CD4-positive, alpha-beta T cell (primary cell): ENCODE measurements around the gene TCAP. TPM values are rescaled to one million over a fixed set of nuclear protein-coding genes. Genes with fewer than 3 reads are reported as not detected.
A peak's percentile ranks its signal among the peaks of the same experiment; 100 is the strongest.

Source experiments
- ATAC-seq: fragments of 200-7000 bp; cut with Tn5 transposase; one replicate; pipeline ENCODE4 v1.10.0; 2022; ENCODE audit warnings: mild to moderate bottlenecking; ENCODE audit not compliant: poor library complexity
- CTCF ChIA-PET: fragments of 350-600 bp; sonication (Branson Sonifier 250); formaldehyde crosslinking; loops from one replicate; lab custom pipeline; 2021; ENCODE audit warnings: antibody characterized with exemption, inconsistent platforms; lab: Charles Lee
- POLR2A ChIA-PET: fragments of 350-600 bp; sonication (Branson Sonifier 250); formaldehyde crosslinking; loops from one replicate; lab custom pipeline; 2021; ENCODE audit warnings: antibody characterized with exemption, inconsistent platforms; lab: Charles Lee
- DNase-seq, 14 experiments: peaks; one replicate each; pipeline ENCODE4 v3.0.0-alpha.2; 2013 to 2020; ENCODE audit warnings: mixed read lengths in 2 of 14
- H3K27ac ChIP-seq, 2 donors: one replicate each; pipeline versions ENCODE4 v1.5.1 to v1.7.0; 2013; ENCODE audit warnings: low read length in 2 of 2, low read depth in 1 of 2, mild to moderate bottlenecking in 1 of 2
- H3K27me3 ChIP-seq, 2 experiments: 1 replicate in 1 of 2; 2 replicates in 1 of 2; pipeline versions ENCODE4 v1.6.1 to v1.7.0; 2013; ENCODE audit warnings: low read length in 2 of 2, control low read depth in 1 of 2, mild to moderate bottlenecking in 1 of 2, moderate library complexity in 1 of 2; ENCODE audit not compliant: insufficient read depth in 2 of 2, control insufficient read depth in 1 of 2
- H3K36me3 ChIP-seq: one replicate; pipeline ENCODE4 v1.6.1; 2013; ENCODE audit warnings: low read length, control low read depth; ENCODE audit not compliant: insufficient read depth
- H3K4me1 ChIP-seq: one replicate; pipeline ENCODE4 v1.6.1; 2013; ENCODE audit warnings: low read length, control low read depth; ENCODE audit not compliant: insufficient read depth
- H3K4me3 ChIP-seq: one replicate; pipeline ENCODE4 v1.5.1; 2013; ENCODE audit warnings: mild to moderate bottlenecking, low read length, moderate library complexity
- H3K9me3 ChIP-seq, 2 experiments: 1 replicate in 1 of 2; 2 replicates in 1 of 2; pipeline versions ENCODE4 v1.6.1 to v1.7.0; 2013; ENCODE audit warnings: low read length in 2 of 2, mild to moderate bottlenecking in 2 of 2, control low read depth in 1 of 2, moderate library complexity in 1 of 2; ENCODE audit not compliant: control insufficient read depth in 1 of 2, insufficient read depth in 1 of 2
- H3K27ac Mint-ChIP-seq: one replicate; pipeline ENCODE4 v1.8.0; 2020; ENCODE audit warnings: mixed read lengths
- H3K27me3 Mint-ChIP-seq: one replicate; pipeline ENCODE4 v1.8.0; 2021; ENCODE audit warnings: mixed read lengths
- H3K36me3 Mint-ChIP-seq: one replicate; pipeline ENCODE4 v1.8.0; 2021; ENCODE audit warnings: low read depth, mixed read lengths
- H3K4me1 Mint-ChIP-seq: one replicate; pipeline ENCODE4 v1.8.0; 2021; ENCODE audit warnings: low read depth, mixed read lengths
- H3K4me3 Mint-ChIP-seq: one replicate; pipeline ENCODE4 v1.8.0; 2020; ENCODE audit warnings: mild to moderate bottlenecking, mixed read lengths
- H3K9me3 Mint-ChIP-seq: one replicate; pipeline ENCODE4 v1.8.0; 2020; ENCODE audit warnings: mixed read lengths
- CTCF ChIP-seq: fragments of 200-600 bp; IDR thresholded peaks from one replicate; pipeline ENCODE4 v1.8.0; 2022; ENCODE audit warnings: antibody characterized with exemption, mild to moderate bottlenecking
- intact Hi-C, 2 experiments: fragments of 100-400 bp; cut with DNase I in 1 of 2; cut with micrococcal nuclease in 1 of 2; formaldehyde crosslinking; loops; one replicate each; pipeline versions ENCODE4 v1.15.1 to v1.9.0; 2023 to 2025; cut with DNase I, micrococcal nuclease
- total RNA-seq, 174 experiments: library from RNA in 2 of 174; stranded (reverse) in 2 of 174; gene quantifications; one replicate each; pipeline ENCODE4 v1.2.3 and lab custom pipeline; 2021 to 2026

TCAP gene
- total RNA-seq, 2 experiments from 2014 or later, result 6.4 TPM

GRCh38 chr17:39673335-39674081, 8.4 kb downstream of the TCAP start:
- H3K9me3 Mint-ChIP-seq, result no peaks in the 10 kb centered on the region
- Histone ChIP-seq H3K27ac (no peak overlapping the region), H3K4me3 (no peak overlapping the region), H3K27me3 (peaks cover 15 to 17% of the 10 kb centered on the region in 2 experiments), H3K4me1 (peaks cover 51% of the 10 kb centered on the region), H3K36me3 (no peaks in the 10 kb centered on the region), H3K9me3 (no peaks in the 10 kb centered on the region)
- intact Hi-C loops, result no loop called here
- ATAC-seq (no peak), DNase-seq (no peak)
- H3K27me3 Mint-ChIP-seq, result peaks cover 14% of the 10 kb centered on the region
- ChIA-PET POLR2A (interaction anchor here (1.3 kb wide), 1 partner anchor 14 kb away, joined by 3 read pairs; the partner anchor contains the start of gene PGAP3), CTCF (no interaction called here)
- H3K4me3 Mint-ChIP-seq, result no peak overlapping the region
- peaks cover 46% of the 10 kb centered on the region for H3K4me1 Mint-ChIP-seq
- TF ChIP-seq CTCF, result no peak
- no peaks in the 10 kb centered on the region for H3K36me3 Mint-ChIP-seq
- no peak overlapping the region for H3K27ac Mint-ChIP-seq

DNA sequence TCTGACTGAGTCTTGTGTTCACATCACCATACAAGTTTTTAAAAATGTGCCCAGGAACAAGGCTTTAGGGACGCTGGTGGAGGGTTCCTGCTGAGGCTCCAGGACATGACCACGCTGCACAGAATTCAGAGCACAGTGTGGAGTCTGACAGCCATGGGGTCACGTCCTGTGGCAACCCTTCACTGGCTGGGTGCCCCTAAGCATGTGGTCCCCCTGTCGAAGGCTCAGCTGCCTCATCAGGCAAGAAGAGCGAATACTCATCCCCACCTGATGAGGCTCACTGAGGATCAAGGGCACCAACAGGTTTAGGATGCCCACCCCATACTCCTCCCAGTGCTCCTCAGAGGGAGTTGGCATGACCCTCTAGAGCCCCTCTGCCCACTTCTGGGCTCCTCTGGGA, 9.0 kb downstream of the TCAP start:
- H3K9me3 Mint-ChIP-seq, result no peaks in the 10 kb centered on the region
- H3K4me1 Mint-ChIP-seq, result peaks cover 49% of the 10 kb centered on the region
- no peak overlapping the region for H3K27ac Mint-ChIP-seq
- no peaks in the 10 kb centered on the region for H3K9me3 ChIP-seq
- no peak overlapping the region for H3K4me3 ChIP-seq
- H3K27ac ChIP-seq, result no peak overlapping the region
- peaks cover 10% of the 10 kb centered on the region for H3K27me3 Mint-ChIP-seq
- no peak for TF ChIP-seq CTCF
- ChIA-PET POLR2A (no interaction called here), CTCF (interaction anchor here (1.6 kb wide), 1 partner anchor 56 kb away, joined by 3 read pairs; the partner anchor contains the start of gene MIEN1)
- H3K36me3 ChIP-seq, result no peaks in the 10 kb centered on the region
- DNase-seq, result no peak
- no peaks in the 10 kb centered on the region for H3K36me3 Mint-ChIP-seq
- intact Hi-C loops, result no loop called here
- H3K27me3 ChIP-seq, result peaks cover 10 to 15% of the 10 kb centered on the region in 2 experiments
- no peak overlapping the region for H3K4me3 Mint-ChIP-seq
- H3K4me1 ChIP-seq, result peaks cover 52% of the 10 kb centered on the region
- ATAC-seq, result no peak

DNA sequence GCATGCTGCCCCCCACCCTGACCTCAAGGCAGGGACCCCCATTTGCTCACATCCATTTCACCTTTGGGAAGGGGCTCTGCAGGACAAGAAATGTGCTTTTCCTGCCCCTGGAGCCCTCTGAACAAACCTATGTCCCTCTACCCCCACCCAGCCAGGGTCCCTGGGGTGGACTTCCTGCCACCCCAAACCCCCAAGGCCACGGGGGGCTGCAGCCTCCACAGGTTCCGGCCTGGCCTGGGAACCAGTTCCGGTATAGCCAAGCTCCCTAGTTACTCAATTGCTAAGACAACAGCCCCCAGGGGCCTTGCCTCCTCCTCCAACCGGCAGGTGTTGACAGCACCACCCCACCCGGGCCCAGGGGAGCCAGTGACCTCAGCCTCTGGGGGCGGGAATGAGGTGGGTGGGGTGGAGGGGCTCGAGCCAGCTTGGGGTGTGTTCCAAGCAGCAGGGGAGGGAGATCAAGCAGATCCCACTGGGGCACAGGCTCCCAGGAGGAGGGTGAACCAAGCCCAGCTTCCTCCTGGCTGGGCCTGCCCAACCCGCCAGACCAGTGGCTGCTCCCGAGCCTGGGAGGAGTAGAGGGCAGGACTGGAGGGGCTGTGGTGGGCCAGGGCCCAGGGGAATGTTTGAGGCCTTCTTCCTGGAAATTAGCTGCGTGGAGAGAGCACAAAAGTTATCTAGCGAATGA, 9.7 kb downstream of the TCAP start:
- Histone ChIP-seq H3K27ac (no peak overlapping the region), H3K4me1 (peaks cover 56% of the 10 kb centered on the region), H3K27me3 (peaks cover 5 to 10% of the 10 kb centered on the region in 2 experiments), H3K4me3 (no peak overlapping the region), H3K36me3 (no peaks in the 10 kb centered on the region), H3K9me3 (no peaks in the 10 kb centered on the region)
- Mint-ChIP-seq H3K4me1 (peaks cover 56% of the 10 kb centered on the region), H3K27ac (peak overlapping the region; percentile 91), H3K4me3 (no peak overlapping the region), H3K36me3 (peaks cover 4% of the 10 kb centered on the region), H3K27me3 (peaks cover 10% of the 10 kb centered on the region), H3K9me3 (no peaks in the 10 kb centered on the region)
- POLR2A ChIA-PET, result interaction anchor here (5.3 kb wide), 1 partner anchor 13 kb away, joined by 23 read pairs; the partner anchor contains the start of gene PGAP3
- CTCF ChIA-PET, result interaction anchor here (1.6 kb wide), 1 partner anchor 55 kb away, joined by 3 read pairs; the partner anchor contains the start of gene MIEN1
- DNase-seq (no peak), ATAC-seq (no peak)
- no peak for TF ChIP-seq CTCF
- intact Hi-C loops, result loop anchor here in 1 of 2 experiments (5.0 kb wide), 1 partner anchor 57 kb away; the partner anchor contains the start of gene MIEN1
